Measurements from ENCODE around the gene PSMB2.

Gene PSMB2

DNA sequence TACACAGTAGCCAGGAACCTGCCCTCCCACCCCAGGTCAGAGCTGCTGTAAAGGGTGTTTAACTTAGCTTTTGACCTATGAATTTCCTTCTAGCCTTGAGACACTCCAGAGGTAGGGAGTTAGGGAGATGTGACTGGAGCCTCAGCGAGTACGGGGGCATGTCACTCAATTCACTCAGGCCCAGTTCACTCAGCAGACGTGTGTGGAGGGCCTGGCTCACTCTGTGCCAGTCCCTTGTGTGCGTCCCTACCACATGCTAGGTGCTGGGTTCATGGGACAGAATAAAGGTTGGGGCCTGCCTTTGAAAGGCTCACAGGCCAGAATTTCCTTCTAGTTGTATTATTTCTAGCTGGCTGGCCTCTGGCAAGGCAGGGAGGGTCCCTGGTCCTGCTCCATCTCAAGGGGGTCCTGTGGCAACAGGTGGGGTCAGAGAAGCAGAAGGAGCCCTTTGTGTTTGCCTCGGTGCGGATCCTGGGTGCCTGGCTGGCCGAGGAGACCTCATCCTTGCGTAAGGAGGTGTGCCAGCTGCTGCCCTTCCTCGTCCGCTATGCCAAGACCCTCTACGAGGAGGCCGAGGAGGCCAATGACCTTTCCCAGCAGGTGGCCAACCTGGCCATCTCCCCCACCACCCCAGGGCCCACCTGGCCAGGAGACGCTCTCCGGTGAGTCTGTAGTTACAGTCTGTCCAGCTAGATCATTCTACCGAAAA, 79.2 kb downstream of the PSMB2 start:
- Histone ChIP-seq H3K27ac (ENCODE audit: low read depth, low read length) (no peak overlapping the region), H3K36me3 (ENCODE audit: insufficient read depth, low read length) (no peaks in the 10 kb centered on the region; the same call in 1 of the 2 replicates), H3K27me3 (ENCODE audit: insufficient read depth, low read length) (no peaks in the 10 kb centered on the region)

DNA sequence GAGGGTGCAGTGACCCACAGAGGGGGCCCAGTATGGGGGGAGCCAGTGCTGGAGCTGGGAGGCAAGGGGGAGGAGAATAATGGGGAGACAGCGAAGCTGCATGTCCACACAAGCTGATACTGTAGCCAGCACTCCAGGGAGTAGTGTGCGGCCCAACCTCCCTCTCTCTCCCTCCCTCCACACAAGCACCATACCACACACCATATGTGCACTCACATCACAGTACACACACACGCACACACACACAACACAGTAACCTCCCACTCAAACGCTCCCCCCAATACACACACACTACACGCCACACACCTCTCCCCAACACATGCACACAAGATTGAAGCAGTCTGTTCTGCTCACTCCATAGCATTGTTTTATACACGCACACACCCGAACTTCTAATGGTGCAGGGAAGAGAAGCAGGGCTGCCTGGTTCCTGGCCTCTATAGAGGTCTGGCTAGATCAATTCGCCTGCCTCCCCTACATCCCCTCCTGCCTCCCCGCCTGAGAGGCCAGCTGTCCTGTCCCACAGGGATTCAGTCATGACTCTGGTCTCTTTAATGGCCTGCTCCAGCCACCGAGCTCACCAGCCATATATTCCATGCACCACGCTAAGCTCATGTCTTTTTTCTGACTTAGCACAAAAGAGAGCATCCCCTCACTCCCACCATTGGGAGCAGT, 79.9 kb downstream of the PSMB2 start:
- Histone ChIP-seq H2AFZ (ENCODE audit: low read length, unreplicated experiment) (no peak overlapping the region), H3K4me1 (ENCODE audit: control insufficient read depth, insufficient read depth, low read length, unreplicated experiment) (peaks cover 12% of the 10 kb centered on the region), H3K36me3 (ENCODE audit: insufficient read depth, low read length) (no peaks in the 10 kb centered on the region; the same call in 1 of the 2 replicates), H3K27ac (ENCODE audit: low read depth, low read length) (no peak overlapping the region), H3K79me2 (ENCODE audit: control insufficient read depth, insufficient read depth, low read length, unreplicated experiment) (peaks cover 16% of the 10 kb centered on the region), H3K4me3 (ENCODE audit: low read depth, low read length) (no peak overlapping the region), H3K27me3 (ENCODE audit: insufficient read depth, low read length) (no peaks in the 10 kb centered on the region)

More for the DNA sequence above, 79.2 kb downstream of the PSMB2 start:
- Histone ChIP-seq H3K4me3 (ENCODE audit: low read depth, low read length) (no peak overlapping the region), H3K79me2 (ENCODE audit: control insufficient read depth, insufficient read depth, low read length, unreplicated experiment) (peaks cover 12% of the 10 kb centered on the region), H3K4me1 (ENCODE audit: control insufficient read depth, insufficient read depth, low read length, unreplicated experiment) (peaks cover 10% of the 10 kb centered on the region), H2AFZ (ENCODE audit: low read length, unreplicated experiment) (no peak overlapping the region)

- Histone ChIP-seq H3K4me3 (ENCODE audit: low read depth, low read length) (no peak overlapping the region), H3K27ac (ENCODE audit: low read depth, low read length) (no peak overlapping the region), H3K4me1 (ENCODE audit: control insufficient read depth, insufficient read depth, low read length, unreplicated experiment) (peaks cover 21% of the 10 kb centered on the region)
Measured at GRCh38 chr1:35560256-35561225, 80.8 kb downstream of the PSMB2 start.

DNA sequence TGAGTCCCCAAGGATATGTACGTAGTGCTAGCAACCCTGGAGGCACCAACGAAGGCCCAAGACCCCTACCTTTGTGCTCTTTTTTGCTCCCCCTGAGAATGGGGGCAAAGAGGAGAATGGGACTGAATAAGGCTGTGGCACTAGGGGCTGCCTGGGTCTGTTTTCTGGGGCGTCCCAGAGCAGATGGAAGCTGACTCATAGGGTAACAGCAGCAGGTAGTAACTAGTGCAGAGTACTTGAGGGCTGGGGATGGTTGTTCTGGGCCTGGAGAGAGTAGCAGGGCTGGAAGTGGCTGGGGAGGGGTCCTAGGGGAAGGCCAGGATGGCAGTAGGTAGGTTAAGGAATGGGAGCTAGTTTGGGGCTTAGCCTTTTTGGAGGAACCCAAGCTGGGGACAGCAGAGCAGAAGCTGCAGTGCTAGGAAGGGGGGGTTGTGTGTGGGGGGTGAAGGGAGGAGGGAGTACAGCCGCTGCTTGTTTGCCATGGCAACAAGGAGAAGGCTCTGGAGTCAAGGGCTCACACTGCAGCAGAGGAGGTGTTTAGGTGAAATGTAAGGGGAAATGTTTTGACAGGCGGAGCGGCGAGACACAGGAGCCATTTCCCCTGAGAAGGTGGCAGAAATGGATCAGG, 81.9 kb downstream of the PSMB2 start:
- no peaks in the 10 kb centered on the region; the same call in 1 of the 2 replicates for H3K36me3 ChIP-seq (ENCODE audit: insufficient read depth, low read length)
- no peak overlapping the region for H3K27ac ChIP-seq (ENCODE audit: low read depth, low read length)
- no peaks in the 10 kb centered on the region for H3K27me3 ChIP-seq (ENCODE audit: insufficient read depth, low read length)
- H3K79me2 ChIP-seq (ENCODE audit: control insufficient read depth, insufficient read depth, low read length, unreplicated experiment), result peaks cover 31% of the 10 kb centered on the region
- no peak overlapping the region for H2AFZ ChIP-seq (ENCODE audit: low read length, unreplicated experiment)
- H3K4me3 ChIP-seq (ENCODE audit: low read depth, low read length), result peak overlapping the region; percentile 94
- peaks cover 32% of the 10 kb centered on the region for H3K4me1 ChIP-seq (ENCODE audit: control insufficient read depth, insufficient read depth, low read length, unreplicated experiment)

More at GRCh38 chr1:35560256-35561225, 80.8 kb downstream of the PSMB2 start:
- H2AFZ ChIP-seq (ENCODE audit: low read length, unreplicated experiment), result no peak overlapping the region
- peaks cover 21% of the 10 kb centered on the region for H3K79me2 ChIP-seq (ENCODE audit: control insufficient read depth, insufficient read depth, low read length, unreplicated experiment)
- no peaks in the 10 kb centered on the region for H3K27me3 ChIP-seq (ENCODE audit: insufficient read depth, low read length)
- H3K36me3 ChIP-seq (ENCODE audit: insufficient read depth, low read length), result no peaks in the 10 kb centered on the region; the same call in 1 of the 2 replicates

DNA sequence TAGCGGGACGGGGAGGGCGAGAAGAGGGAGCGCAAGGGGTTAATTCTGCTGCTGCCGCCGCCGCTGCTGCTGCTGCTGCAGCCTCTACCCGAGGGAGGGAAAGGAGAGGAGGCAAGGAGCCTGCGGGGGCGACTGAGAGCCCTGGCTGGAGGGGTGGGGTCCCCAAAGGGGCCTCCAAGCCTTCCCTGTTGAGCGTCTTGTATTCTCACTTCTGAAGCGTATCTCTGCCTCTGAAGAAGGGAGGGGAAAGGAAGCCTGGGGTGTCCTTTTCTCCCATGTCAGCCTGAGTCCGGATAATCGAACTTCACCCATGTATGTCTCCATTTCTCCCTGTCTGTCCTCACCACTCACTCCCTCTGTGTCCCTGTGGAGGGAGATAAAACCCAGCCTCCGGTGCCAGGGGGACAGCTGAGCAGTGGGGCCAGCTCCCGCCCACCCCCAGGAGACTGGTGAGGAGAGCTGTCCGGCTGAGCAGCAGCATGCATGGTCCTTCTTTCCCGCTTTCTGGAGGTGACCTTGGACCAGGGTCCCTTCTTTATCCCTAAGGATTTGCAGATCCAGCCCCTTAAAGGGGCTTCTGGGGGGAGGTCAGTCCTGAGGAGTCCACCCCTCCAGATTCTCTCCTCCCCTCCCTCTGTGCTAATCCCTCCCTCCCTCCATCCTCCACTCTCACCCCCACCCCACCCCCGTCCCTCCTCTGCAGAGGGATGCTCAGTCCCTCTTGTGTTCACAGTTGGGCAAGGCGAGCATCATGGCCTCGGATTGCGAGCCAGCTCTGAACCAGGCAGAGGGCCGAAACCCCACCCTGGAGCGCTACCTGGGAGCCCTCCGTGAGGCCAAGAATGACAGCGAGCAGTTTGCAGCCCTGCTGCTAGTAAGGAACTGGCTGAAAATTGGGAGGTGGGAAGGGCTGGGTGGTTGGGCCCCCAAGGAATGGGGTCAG, 82.7 kb downstream of the PSMB2 start:
- Histone ChIP-seq H3K36me3 (ENCODE audit: insufficient read depth, low read length) (no peaks in the 10 kb centered on the region; the same call in 1 of the 2 replicates), H2AFZ (ENCODE audit: low read length, unreplicated experiment) (no peak overlapping the region), H3K4me3 (ENCODE audit: low read depth, low read length) (peak overlapping the region; percentile 94), H3K27me3 (ENCODE audit: insufficient read depth, low read length) (no peaks in the 10 kb centered on the region), H3K79me2 (ENCODE audit: control insufficient read depth, insufficient read depth, low read length, unreplicated experiment) (peaks cover 35% of the 10 kb centered on the region), H3K4me1 (ENCODE audit: control insufficient read depth, insufficient read depth, low read length, unreplicated experiment) (peaks cover 38% of the 10 kb centered on the region), H3K27ac (ENCODE audit: low read depth, low read length) (no peak overlapping the region)

DNA sequence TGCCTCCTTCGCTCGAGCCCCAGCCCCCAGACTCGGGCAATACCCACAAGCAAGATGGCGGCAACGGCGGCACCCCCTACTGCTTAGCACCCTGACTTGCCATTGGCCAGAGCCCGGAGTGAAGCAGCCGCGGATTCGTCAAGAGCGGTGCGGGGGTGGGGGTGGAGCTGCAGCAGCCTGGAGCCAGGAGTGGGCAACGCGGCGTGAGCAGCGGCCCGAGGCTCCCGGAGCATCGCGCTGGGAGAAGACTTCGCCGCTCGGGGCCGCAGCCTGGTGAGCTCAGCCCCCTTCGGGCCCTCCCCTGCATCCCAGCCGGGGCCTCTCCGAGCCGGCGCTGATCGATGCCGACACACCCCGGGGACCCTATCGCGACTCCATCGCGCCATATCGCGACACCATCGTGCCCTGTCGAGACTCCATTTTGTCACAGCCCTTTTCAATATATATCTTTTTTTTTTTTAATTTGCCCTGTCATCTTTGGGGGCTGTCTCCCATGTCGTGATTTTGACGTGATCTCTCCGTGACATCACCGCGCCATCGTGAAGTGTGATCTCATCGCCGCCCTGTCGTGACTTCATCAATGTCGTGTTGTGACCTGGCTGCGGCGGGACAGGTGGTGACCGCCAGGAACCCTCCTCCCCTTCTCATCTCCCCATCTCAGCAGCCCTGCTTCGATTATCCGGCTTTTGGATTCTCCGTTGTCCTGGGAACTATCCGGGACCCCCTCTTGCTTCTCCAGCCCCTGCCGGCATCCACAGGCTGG, 83.5 kb downstream of the PSMB2 start, which contains the start of gene NCDN:
Gene NCDN (plus strand): TSS at position 189 of the 763 bp plus-strand sequence. CDS start 392 bp downstream, at position 581.
- Histone ChIP-seq H3K4me1 (ENCODE audit: control insufficient read depth, insufficient read depth, low read length, unreplicated experiment) (peaks cover 39% of the 10 kb centered on the region), H3K79me2 (ENCODE audit: control insufficient read depth, insufficient read depth, low read length, unreplicated experiment) (peaks cover 40% of the 10 kb centered on the region), H3K36me3 (ENCODE audit: insufficient read depth, low read length) (no peaks in the 10 kb centered on the region; the same call in 1 of the 2 replicates), H3K4me3 (ENCODE audit: low read depth, low read length) (peak within 1 kb of the TSS; percentile 94), H3K27ac (ENCODE audit: low read depth, low read length) (peak within 1 kb of the TSS; percentile 77), H2AFZ (ENCODE audit: low read length, unreplicated experiment) (peak within 1 kb of the TSS; percentile 60), H3K27me3 (ENCODE audit: insufficient read depth, low read length) (no peaks in the 10 kb centered on the region)

- Histone ChIP-seq H3K27ac (ENCODE audit: low read depth, low read length) (peak within 1 kb of the TSS; percentile 77), H3K79me2 (ENCODE audit: control insufficient read depth, insufficient read depth, low read length, unreplicated experiment) (peaks cover 40% of the 10 kb centered on the region), H3K4me3 (ENCODE audit: low read depth, low read length) (peak within 1 kb of the TSS; percentile 94), H2AFZ (ENCODE audit: low read length, unreplicated experiment) (peak within 1 kb of the TSS; percentile 60), H3K4me1 (ENCODE audit: control insufficient read depth, insufficient read depth, low read length, unreplicated experiment) (peaks cover 39% of the 10 kb centered on the region), H3K36me3 (ENCODE audit: insufficient read depth, low read length) (peaks cover 4% of the 10 kb centered on the region; the same call in 1 of the 2 replicates), H3K27me3 (ENCODE audit: insufficient read depth, low read length) (no peaks in the 10 kb centered on the region)
Measured at GRCh38 chr1:35557118-35557610, 84.2 kb downstream of the PSMB2 start, which contains the start of gene KIAA0319L. KIAA0319L (minus strand) TSS chr1:35557403; CDS start chr1:35554491, 2,912 bp downstream.

- Histone ChIP-seq H3K36me3 (ENCODE audit: insufficient read depth, low read length) (peaks cover 7% of the 10 kb centered on the region; the same call in 1 of the 2 replicates), H3K4me1 (ENCODE audit: control insufficient read depth, insufficient read depth, low read length, unreplicated experiment) (peaks cover 39% of the 10 kb centered on the region), H2AFZ (ENCODE audit: low read length, unreplicated experiment) (peak overlapping the region; percentile 60), H3K79me2 (ENCODE audit: control insufficient read depth, insufficient read depth, low read length, unreplicated experiment) (peaks cover 40% of the 10 kb centered on the region), H3K4me3 (ENCODE audit: low read depth, low read length) (peak overlapping the region; percentile 94), H3K27me3 (ENCODE audit: insufficient read depth, low read length) (no peaks in the 10 kb centered on the region), H3K27ac (ENCODE audit: low read depth, low read length) (peak overlapping the region; percentile 77)
Measured at GRCh38 chr1:35556484-35557117, 84.7 kb downstream of the PSMB2 start.
